Suprapubic skin (tissue), 4 donors: ENCODE data around the gene RFX3. TPM values are rescaled to one million over a fixed set of nuclear protein-coding genes. Genes with fewer than 3 reads are reported as not detected.
A peak's percentile ranks its signal among the peaks of the same experiment; 100 is the strongest.

Experiments used
- DNase-seq, 2 donors: peaks; one replicate each; pipeline ENCODE4 v3.0.0-alpha.2; 2019; ENCODE audit warnings: low spot score in 2 of 2
- H3K27ac ChIP-seq: fragments of 200-600 bp; sonication (generic); one replicate; pipeline ENCODE4 v1.5.1; 2019
- H3K27me3 ChIP-seq: fragments of 200-600 bp; sonication (generic); one replicate; pipeline ENCODE4 v1.5.1; 2019
- H3K36me3 ChIP-seq: fragments of 200-600 bp; sonication (generic); one replicate; pipeline ENCODE4 v1.5.1; 2019
- H3K4me1 ChIP-seq: fragments of 200-600 bp; sonication (generic); one replicate; pipeline ENCODE4 v1.5.1; 2019
- H3K4me3 ChIP-seq: fragments of 200-600 bp; sonication (generic); one replicate; pipeline ENCODE4 v1.5.1; 2019; ENCODE audit warnings: mild to moderate bottlenecking
- H3K9me3 ChIP-seq: fragments of 200-600 bp; sonication (generic); one replicate; pipeline ENCODE4 v1.5.1; 2019
- EP300 ChIP-seq: sonication (generic); formaldehyde crosslinking; IDR thresholded peaks from one replicate; pipeline ENCODE4 v1.6.1; 2017; ENCODE audit warnings: antibody characterized with exemption
- POLR2A ChIP-seq, 2 donors: fragments of 450-650 bp; IDR thresholded peaks; one replicate each; pipeline ENCODE4 v1.6.1; 2017; ENCODE audit warnings: antibody characterized with exemption in 2 of 2, mild to moderate bottlenecking in 2 of 2, moderate library complexity in 2 of 2
- POLR2AphosphoS5 ChIP-seq, 3 donors: sonication (generic); formaldehyde crosslinking; IDR thresholded peaks; one replicate each; pipeline ENCODE4 v1.6.1; 2017; ENCODE audit warnings: antibody characterized with exemption in 3 of 3
- WGBS: methylation state at CpG from one replicate; pipeline ENCODE4 v1.1.5; 2018; 5-methylcytosine and 5-hydroxymethylcytosine counted together
- total RNA-seq, 4 donors: library from RNA; depleted of rRNA; stranded (reverse); fragments of >200 nt; gene quantifications; one replicate each; pipeline ENCODE4 v1.1.0, GENCODE V29; 2016
- TF ChIP-seq, protein P1 (sequence below), 2 donors: fragments of 200-600 bp in 1 of 2; fragments of 450-650 bp in 1 of 2; sonication (generic) in 1 of 2; IDR thresholded peaks; one replicate each; pipeline ENCODE4 v1.5.1; 2016 to 2019; ENCODE audit warnings: antibody characterized with exemption in 2 of 2, mild to moderate bottlenecking in 1 of 2, moderate library complexity in 1 of 2

Gene RFX3
- 10 to 100 TPM in 1 of 4 donors, 1 to 10 TPM in 3; 7.7 to 23.5 (median 9.4) TPM for total RNA-seq

DNA sequence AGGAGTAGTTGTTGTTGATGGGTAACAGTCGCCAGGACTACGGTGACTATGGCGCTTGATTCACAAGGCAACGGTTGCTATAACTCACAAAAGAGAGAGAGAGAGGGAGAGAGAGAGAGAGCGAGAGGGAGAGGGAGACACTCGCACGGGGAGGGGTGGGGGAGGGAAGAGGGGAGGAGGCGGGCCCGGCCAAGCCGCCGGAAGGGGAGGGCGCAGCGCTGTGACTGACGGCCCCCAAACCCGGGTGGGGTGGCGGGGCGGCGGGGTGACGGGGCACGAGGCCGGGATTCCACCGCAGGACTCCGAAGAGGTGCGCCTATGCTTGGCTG, at the start of gene RFX3:
Gene RFX3, minus strand, starts transcription at position 166 of the 329 bp plus-strand sequence. CDS start 130,413 bp downstream, outside the sequence.
- WGBS = under 1% methylated on average over 24 of the region's 24 CpGs
- TF ChIP-seq, protein P1, sequence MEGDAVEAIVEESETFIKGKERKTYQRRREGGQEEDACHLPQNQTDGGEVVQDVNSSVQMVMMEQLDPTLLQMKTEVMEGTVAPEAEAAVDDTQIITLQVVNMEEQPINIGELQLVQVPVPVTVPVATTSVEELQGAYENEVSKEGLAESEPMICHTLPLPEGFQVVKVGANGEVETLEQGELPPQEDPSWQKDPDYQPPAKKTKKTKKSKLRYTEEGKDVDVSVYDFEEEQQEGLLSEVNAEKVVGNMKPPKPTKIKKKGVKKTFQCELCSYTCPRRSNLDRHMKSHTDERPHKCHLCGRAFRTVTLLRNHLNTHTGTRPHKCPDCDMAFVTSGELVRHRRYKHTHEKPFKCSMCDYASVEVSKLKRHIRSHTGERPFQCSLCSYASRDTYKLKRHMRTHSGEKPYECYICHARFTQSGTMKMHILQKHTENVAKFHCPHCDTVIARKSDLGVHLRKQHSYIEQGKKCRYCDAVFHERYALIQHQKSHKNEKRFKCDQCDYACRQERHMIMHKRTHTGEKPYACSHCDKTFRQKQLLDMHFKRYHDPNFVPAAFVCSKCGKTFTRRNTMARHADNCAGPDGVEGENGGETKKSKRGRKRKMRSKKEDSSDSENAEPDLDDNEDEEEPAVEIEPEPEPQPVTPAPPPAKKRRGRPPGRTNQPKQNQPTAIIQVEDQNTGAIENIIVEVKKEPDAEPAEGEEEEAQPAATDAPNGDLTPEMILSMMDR (IDR thresholded peaks at IDR 0.05) = no peak
- TF ChIP-seq POLR2AphosphoS5 (IDR thresholded peaks at IDR 0.05) (no peak), EP300 (no peak), POLR2A (IDR thresholded peaks at IDR 0.05) (no peak)
- no peaks in the 10 kb centered on the region for H3K27me3 ChIP-seq
- H3K27ac ChIP-seq = peak within 1 kb of the TSS; percentile 100
- no peaks in the 10 kb centered on the region for H3K9me3 ChIP-seq
- peak; percentile 93 to 94 for DNase-seq
- H3K4me3 ChIP-seq = peak within 1 kb of the TSS; percentile 87
- no peaks in the 10 kb centered on the region for H3K36me3 ChIP-seq
- peaks cover 32% of the 10 kb centered on the region for H3K4me1 ChIP-seq

DNA sequence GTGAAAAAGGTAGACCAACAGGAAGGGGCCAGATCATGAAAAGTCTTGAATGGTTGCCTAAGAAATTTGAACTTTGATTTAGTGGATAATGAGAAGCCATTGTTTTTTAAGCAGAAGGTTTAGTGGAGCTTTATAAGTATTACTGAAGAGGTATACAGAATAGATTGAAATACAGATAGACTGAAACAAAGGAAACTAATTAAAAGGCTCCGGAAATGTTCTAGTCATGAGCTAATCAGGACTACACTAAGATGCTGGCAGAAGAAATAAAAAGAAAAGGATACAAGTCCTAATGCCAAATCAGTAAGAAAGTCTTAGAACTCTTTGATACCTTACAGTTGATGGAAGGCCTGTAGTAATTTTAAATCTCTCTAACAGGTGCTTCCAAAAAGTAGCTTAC, 45.7 kb upstream of the RFX3 start:
- H3K27ac ChIP-seq = no peak overlapping the region
- WGBS = 79% methylated on average over 1 of the region's 1 CpG
- H3K4me1 ChIP-seq = no peaks in the 10 kb centered on the region
- TF ChIP-seq, protein P1 (IDR thresholded peaks at IDR 0.05) = no peak
- TF ChIP-seq EP300 (no peak), POLR2A (IDR thresholded peaks at IDR 0.05) (no peak), POLR2AphosphoS5 (IDR thresholded peaks at IDR 0.05) (no peak)
- no peaks in the 10 kb centered on the region for H3K36me3 ChIP-seq
- H3K4me3 ChIP-seq = no peak overlapping the region
- DNase-seq = no peak
- H3K27me3 ChIP-seq = no peaks in the 10 kb centered on the region
- no peaks in the 10 kb centered on the region for H3K9me3 ChIP-seq

DNA sequence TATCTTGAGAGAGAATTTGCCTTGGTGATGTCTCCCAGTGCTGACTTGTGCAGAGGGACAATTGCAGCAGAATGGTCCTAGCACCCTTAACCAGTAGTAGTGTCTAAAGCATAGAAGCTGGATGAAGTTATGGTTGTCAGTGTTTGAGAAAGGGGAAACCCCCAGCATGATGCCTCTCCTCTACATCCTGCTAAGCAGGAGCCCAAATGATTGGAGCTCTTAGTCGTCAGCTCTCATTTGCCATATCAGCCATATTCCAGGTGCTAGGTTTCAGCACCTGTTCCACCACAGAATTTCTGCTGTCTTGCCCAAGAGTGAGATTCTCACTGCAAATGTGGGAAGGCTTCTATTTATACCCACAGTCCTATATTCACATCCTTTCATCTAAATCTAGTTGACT, 43.7 kb upstream of the RFX3 start:
- no peaks in the 10 kb centered on the region for H3K4me1 ChIP-seq
- H3K27me3 ChIP-seq = no peaks in the 10 kb centered on the region
- DNase-seq = no peak
- no peak overlapping the region for H3K27ac ChIP-seq
- TF ChIP-seq EP300 (no peak), POLR2A (IDR thresholded peaks at IDR 0.05) (no peak), POLR2AphosphoS5 (IDR thresholded peaks at IDR 0.05) (no peak)
- TF ChIP-seq, protein P1 (IDR thresholded peaks at IDR 0.05) = no peak
- no peaks in the 10 kb centered on the region for H3K36me3 ChIP-seq
- no peak overlapping the region for H3K4me3 ChIP-seq
- H3K9me3 ChIP-seq = no peaks in the 10 kb centered on the region
- 100% methylated on average over 1 of the region's 1 CpG for WGBS

DNA sequence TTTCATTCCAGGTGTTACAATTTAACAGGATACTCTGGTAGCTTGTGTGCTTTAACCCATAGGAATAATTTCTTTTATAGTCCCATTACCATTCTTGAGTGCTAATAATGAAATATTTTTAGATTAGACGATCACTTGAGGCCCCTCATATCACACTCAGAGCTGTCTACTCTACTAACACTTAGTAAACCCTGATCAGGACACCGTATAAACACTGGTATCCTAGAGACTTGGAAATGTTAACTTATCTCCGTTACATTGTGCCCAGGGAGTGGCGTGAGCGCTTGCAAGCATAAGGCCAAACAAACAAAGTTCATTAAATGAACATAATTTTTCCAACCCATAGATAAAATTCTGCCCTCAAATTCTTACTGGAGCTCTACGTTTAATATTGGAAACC, 42.2 kb upstream of the RFX3 start:
- Histone ChIP-seq H3K27me3 (no peaks in the 10 kb centered on the region), H3K4me3 (no peak overlapping the region), H3K4me1 (no peaks in the 10 kb centered on the region), H3K9me3 (no peaks in the 10 kb centered on the region), H3K36me3 (no peaks in the 10 kb centered on the region), H3K27ac (no peak overlapping the region)
- DNase-seq = no peak
- 96% methylated on average over 6 of the region's 6 CpGs for WGBS
- TF ChIP-seq, protein P1 (IDR thresholded peaks at IDR 0.05) = no peak
- no peak for TF ChIP-seq EP300
- TF ChIP-seq POLR2AphosphoS5 (IDR thresholded peaks at IDR 0.05) = no peak

DNA sequence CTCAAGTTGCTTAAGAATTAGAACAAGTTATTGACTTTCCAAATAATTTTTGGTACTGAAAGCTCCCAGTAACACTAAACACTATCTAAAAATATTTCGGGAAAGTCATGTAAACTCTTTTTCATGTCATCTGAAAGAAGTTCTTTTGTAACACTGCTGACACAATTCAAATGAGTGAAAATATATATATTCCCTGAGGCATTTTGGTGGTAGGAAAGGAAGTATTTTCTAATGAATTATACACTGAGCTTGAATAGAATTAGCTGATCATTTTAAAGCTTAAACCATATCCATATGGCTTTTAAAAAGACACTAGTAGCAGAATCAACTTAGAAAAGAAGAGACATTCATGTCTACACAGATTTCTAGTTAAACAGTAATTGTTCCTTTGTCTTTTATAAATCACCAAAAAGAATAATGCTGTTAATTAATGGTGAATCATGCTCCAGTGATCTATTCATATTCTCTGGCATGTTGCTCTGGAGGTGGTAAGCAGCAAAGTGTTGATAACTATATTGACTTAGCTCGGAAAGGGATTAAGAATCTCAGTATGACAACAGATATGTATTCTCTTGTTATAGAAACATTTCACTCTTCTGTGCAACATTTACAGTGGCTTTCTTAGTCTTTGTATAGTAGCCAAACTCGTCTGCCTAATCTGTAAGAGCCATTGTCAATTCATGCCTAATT, 27.4 kb upstream of the RFX3 start:
- TF ChIP-seq, protein P1 (IDR thresholded peaks at IDR 0.05) = no peak
- no peak for TF ChIP-seq POLR2AphosphoS5 (IDR thresholded peaks at IDR 0.05)
- no peak for TF ChIP-seq POLR2A (IDR thresholded peaks at IDR 0.05)
- TF ChIP-seq EP300 = no peak
- Histone ChIP-seq H3K36me3 (peaks cover 9% of the 10 kb centered on the region), H3K27me3 (no peaks in the 10 kb centered on the region), H3K9me3 (no peaks in the 10 kb centered on the region), H3K27ac (no peak overlapping the region), H3K4me1 (no peaks in the 10 kb centered on the region), H3K4me3 (no peak overlapping the region)
- no peak for DNase-seq
- 66% methylated on average over 3 of the region's 3 CpGs for WGBS
